ENCODE results near the gene NABP1.

NABP1 gene, protein sequence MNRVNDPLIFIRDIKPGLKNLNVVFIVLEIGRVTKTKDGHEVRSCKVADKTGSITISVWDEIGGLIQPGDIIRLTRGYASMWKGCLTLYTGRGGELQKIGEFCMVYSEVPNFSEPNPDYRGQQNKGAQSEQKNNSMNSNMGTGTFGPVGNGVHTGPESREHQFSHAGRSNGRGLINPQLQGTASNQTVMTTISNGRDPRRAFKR

DNA sequence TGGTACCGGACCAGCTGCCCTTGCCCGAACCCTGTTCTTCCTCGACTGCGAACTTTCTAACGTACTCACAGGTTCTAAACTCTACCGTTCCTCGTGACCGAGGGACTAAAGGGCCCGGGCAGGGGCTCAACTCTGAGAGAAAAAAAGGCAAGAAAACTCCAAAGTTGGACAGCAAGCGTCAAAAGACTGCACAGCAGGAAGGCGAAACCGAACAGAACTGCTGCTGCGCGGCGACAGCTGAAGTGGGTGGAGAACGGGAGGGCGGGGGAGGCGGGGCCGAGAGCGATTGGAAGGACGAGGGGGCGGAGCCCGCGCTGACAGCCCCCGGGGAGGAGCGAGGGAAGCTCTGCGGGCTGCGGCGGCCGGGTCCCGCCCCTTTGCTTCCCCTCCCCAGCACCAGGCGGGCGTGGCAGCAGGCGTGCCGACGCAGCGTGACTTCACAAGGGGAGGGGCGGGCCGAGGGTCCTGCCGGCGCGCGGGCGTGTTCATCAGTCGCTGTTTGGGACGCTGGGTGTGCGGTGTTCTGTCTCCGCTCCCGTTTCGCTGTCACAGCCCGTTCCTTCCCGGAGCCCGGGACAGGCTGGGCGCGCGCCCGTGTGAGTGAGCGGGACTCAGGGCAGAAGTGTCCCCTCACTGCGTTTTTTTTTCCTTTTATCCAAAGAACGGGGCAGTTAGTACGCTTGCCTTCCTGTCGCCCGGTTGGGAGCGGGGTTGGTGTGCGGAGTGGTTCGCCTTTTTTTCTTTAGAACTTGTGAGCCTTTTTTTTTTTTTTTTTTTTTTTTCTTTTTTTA lies at the start of gene NABP1:
Gene NABP1 (plus strand): TSS at position 491 of the 791 bp plus-strand sequence. CDS start 479 bp downstream, outside the sequence.
- DNase-seq (ENCODE audit: low spot score), result peak; percentile 97
- peak within 1 kb of the TSS; percentile 94 for H3K27ac ChIP-seq
- ChIA-PET CTCF (interaction anchor here (0.6 kb wide), 1 partner anchor 176 kb away, joined by 4 read pairs; no protein-coding TSS in a partner anchor), POLR2A (ENCODE audit: low non-redundant PET) (interaction anchor here (0.6 to 1.5 kb wide), 10 partner anchors 9 to 126 kb away, joined by 3 to 7 read pairs (median 3); no protein-coding TSS in a partner anchor)
- TF ChIP-seq, protein P1, sequence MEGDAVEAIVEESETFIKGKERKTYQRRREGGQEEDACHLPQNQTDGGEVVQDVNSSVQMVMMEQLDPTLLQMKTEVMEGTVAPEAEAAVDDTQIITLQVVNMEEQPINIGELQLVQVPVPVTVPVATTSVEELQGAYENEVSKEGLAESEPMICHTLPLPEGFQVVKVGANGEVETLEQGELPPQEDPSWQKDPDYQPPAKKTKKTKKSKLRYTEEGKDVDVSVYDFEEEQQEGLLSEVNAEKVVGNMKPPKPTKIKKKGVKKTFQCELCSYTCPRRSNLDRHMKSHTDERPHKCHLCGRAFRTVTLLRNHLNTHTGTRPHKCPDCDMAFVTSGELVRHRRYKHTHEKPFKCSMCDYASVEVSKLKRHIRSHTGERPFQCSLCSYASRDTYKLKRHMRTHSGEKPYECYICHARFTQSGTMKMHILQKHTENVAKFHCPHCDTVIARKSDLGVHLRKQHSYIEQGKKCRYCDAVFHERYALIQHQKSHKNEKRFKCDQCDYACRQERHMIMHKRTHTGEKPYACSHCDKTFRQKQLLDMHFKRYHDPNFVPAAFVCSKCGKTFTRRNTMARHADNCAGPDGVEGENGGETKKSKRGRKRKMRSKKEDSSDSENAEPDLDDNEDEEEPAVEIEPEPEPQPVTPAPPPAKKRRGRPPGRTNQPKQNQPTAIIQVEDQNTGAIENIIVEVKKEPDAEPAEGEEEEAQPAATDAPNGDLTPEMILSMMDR (conservative IDR thresholded peaks at IDR 0.05; ENCODE audit: low read depth), result no peak

DNA sequence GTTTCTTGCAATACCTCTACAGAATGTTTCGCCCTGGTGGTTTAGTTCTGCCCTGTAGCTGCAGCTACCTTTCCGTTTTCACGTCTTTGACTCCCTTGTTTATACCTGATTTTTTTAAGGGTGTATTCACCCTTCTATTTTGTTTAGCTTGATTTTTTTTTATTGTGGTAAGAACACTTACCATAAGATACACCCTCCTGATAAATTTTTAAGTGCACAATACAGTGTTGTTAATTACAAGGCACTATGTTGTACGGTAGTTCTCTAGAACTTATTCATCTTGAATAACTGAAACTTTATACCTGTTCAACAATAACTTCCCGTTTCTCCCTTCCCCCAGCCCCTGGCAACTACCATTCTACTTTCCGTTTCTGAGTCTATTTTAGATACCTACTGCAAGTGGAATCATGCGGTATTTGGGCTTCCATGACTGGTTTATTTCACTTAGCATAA lies 48.9 kb upstream of the NABP1 start:
- CTCF ChIA-PET, result interaction anchor here (0.7 kb wide), 1 partner anchor 12 kb away, joined by 3 read pairs; no protein-coding TSS in a partner anchor
- no peak overlapping the region for H3K27ac ChIP-seq
- DNase-seq (ENCODE audit: low spot score), result no peak
- POLR2A ChIA-PET (ENCODE audit: low non-redundant PET), result interaction anchor here (0.7 kb wide), 1 partner anchor 580 kb away, joined by 6 read pairs; no protein-coding TSS in a partner anchor
- TF ChIP-seq, protein P1 (conservative IDR thresholded peaks at IDR 0.05; ENCODE audit: low read depth), result no peak

DNA sequence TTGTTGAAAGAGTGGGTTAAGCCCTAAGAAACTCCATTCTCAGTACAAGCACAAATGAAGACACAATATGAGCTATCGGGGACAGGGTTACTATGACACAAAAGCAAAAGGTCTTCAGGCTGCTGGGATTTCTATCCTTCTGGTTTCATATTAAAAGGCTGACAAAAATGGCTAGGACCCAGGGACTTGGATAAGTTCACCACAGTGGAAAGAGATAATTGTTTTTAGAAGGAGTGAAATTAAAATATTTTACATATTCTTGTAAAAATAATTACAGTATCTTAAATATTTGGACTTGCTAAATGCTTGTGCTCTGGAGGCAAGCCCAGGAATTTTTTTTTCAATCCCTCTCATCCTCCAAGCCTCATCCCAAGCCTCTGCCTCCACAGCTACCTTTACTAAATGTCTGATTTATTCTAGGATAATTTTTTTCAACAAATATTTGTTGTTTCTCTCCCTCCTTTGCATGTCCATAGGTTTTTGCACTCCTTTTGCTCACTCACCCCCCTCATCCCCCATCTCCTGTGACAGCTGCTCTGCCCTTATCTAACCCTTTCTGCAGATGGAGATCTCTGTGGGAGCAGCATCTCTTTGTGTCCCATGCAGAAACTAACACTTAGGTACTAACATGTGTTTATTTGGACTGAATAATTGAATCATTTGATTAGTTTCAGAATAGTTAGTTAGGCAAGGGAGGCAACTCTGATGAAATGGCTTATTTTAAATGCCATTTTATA lies 47.8 kb upstream of the NABP1 start:
- TF ChIP-seq, protein P1 (conservative IDR thresholded peaks at IDR 0.05; ENCODE audit: low read depth), result no peak
- ChIA-PET CTCF (no interaction called here), POLR2A (ENCODE audit: low non-redundant PET) (no interaction called here)
- H3K27ac ChIP-seq, result no peak overlapping the region
- DNase-seq (ENCODE audit: low spot score), result no peak

DNA sequence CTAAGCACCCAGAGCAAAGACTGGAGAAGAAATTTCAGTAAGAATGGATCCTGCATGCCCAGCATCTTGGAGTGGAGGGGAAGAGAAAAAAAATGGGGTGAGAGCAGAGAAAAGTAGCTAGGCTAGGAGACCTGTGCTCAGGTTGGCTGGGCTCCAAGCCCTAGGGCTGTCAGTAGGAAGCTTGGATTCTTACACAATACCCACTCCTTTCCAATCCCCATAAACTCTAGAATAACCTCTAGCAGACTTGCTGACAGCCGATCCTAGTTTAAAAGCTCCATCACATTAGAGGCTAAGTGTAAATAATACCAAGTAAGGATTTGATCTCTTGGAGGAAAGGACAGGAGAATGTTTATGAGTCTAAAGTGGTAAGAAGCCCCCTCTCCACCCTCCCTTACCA lies 46.2 kb upstream of the NABP1 start:
- ChIA-PET CTCF (no interaction called here), POLR2A (ENCODE audit: low non-redundant PET) (no interaction called here)
- DNase-seq (ENCODE audit: low spot score), result peak; percentile 72
- H3K27ac ChIP-seq, result no peak overlapping the region
- TF ChIP-seq, protein P1 (conservative IDR thresholded peaks at IDR 0.05; ENCODE audit: low read depth), result no peak

DNA sequence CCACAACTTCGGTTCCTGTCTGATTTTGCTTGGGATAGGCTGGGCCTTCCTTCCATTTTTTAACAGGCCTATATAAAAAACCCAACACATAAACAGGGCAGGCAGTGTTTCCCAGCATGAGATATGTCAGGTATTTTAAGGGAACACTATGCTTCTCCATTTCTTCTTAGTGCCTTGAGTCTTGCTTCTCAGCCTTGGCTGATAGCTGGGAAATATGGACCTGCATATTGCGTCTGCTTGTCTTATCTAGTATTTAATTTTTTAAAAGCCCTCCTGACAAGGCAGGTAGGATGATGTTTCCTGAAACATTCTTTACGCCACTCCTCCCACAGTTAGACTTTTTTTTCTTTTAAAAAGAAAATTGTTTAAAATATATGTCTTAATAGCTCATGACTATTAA lies 45.5 kb upstream of the NABP1 start:
- CTCF ChIA-PET, result no interaction called here
- POLR2A ChIA-PET (ENCODE audit: low non-redundant PET), result no interaction called here
- DNase-seq (ENCODE audit: low spot score), result no peak
- TF ChIP-seq, protein P1 (conservative IDR thresholded peaks at IDR 0.05; ENCODE audit: low read depth), result no peak
- H3K27ac ChIP-seq, result no peak overlapping the region

DNA sequence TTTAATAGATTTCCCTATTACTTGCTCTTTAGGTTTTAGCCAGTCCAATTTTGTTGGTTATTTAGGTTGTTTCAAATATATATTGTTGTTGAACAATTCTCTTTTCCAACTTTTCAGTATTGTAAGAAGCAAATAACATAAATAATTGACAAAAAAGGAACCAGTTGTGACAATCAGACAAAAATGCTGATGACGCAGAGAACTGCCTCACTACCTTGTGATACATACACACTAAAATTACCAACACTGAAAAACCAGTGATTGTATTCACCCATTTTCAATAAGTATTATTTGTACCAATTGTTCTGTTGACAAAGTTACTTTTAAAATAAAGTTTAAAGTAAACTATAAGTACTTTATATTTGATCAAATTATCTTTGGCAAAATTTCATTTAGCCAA lies 43.1 kb upstream of the NABP1 start:
- CTCF ChIA-PET, result no interaction called here
- H3K27ac ChIP-seq, result no peak overlapping the region
- TF ChIP-seq, protein P1 (conservative IDR thresholded peaks at IDR 0.05; ENCODE audit: low read depth), result no peak
- POLR2A ChIA-PET (ENCODE audit: low non-redundant PET), result no interaction called here
- DNase-seq (ENCODE audit: low spot score), result no peak
